Testis (tissue), 2 donors: ENCODE data around the gene ZNF133.

Experiments used
- CTCF ChIP-seq, 3 experiments: fragments of 450-650 bp in 2 of 3; fragments of 200-600 bp in 1 of 3; sonication (generic) in 1 of 3; IDR thresholded peaks; one replicate each; pipeline ENCODE4 v1.5.1; 2016 to 2019; ENCODE audit warnings: antibody characterized with exemption in 3 of 3, mild to moderate bottlenecking in 2 of 3, moderate library complexity in 1 of 3
- POLR2A ChIP-seq: fragments of 450-650 bp; IDR thresholded peaks from one replicate; pipeline ENCODE4 v1.6.1; 2017; ENCODE audit warnings: antibody characterized with exemption, mild to moderate bottlenecking, moderate library complexity

GRCh38 chr20:18266282-18266681, 22.0 kb upstream of the ZNF133 start:
- no peak for TF ChIP-seq CTCF (IDR thresholded peaks at IDR 0.05)
- TF ChIP-seq POLR2A: no peak
